ENCODE measurements around the gene PPID.
"Not testable (repeated sequence)": the region's sequence is repeated elsewhere in the genome, so short reads cannot be mapped to it uniquely, and the experiment has no call there.

Gene PPID

GRCh38 chr4:158758703-158759102 is 35.5 kb upstream of the PPID start:
- Histone ChIP-seq H3K36me3 (replicated peaks; ENCODE audit: insufficient read depth, low read length) (no peaks in the 10 kb centered on the region), H3F3A (ENCODE audit: insufficient read depth, low read length) (no peaks in the 10 kb centered on the region), H3K4me2 (ENCODE audit: low read depth, low read length) (no peak overlapping the region), H3K9ac (ENCODE audit: low read length) (no peak overlapping the region), H3K9me3 (replicated peaks; ENCODE audit: insufficient read depth, low read length) (no peaks in the 10 kb centered on the region), H3K27ac (ENCODE audit: low read length) (no peak overlapping the region), H3K4me3 (ENCODE audit: low read length) (no peak overlapping the region), H3K9me2 (replicated peaks; ENCODE audit: insufficient read depth, low read length) (no peaks in the 10 kb centered on the region), H3K27me3 (replicated peaks; ENCODE audit: insufficient read depth, low read length) (no peaks in the 10 kb centered on the region), H4K20me1 (ENCODE audit: insufficient read depth, low read length) (no peaks in the 10 kb centered on the region), H2AFZ (ENCODE audit: low read length) (no peak overlapping the region), H3K79me2 (ENCODE audit: low read length) (no peaks in the 10 kb centered on the region), H3K4me1 (ENCODE audit: low read length) (no peaks in the 10 kb centered on the region)
- TF ChIP-seq EZH2 (optimal IDR thresholded peaks at IDR 0.05; ENCODE audit: low read depth, low read length): no peak
- no peak for TF ChIP-seq CTCF (IDR thresholded peaks at IDR 0.05; ENCODE audit: low read length)
- no peak for TF ChIP-seq EZH2phosphoT487 (IDR thresholded peaks at IDR 0.05; ENCODE audit: low read length)
- no peak for DNase-seq

GRCh38 chr4:158758142-158758541 is 34.9 kb upstream of the PPID start:
- Histone ChIP-seq H4K20me1 (ENCODE audit: insufficient read depth, low read length) (no peaks in the 10 kb centered on the region), H3F3A (ENCODE audit: insufficient read depth, low read length) (no peaks in the 10 kb centered on the region)

GRCh38 chr4:158756588-158756987 is 33.4 kb upstream of the PPID start:
- Histone ChIP-seq H3K9ac (ENCODE audit: low read length) (no peak overlapping the region), H4K20me1 (ENCODE audit: insufficient read depth, low read length) (no peaks in the 10 kb centered on the region), H3K4me2 (ENCODE audit: low read depth, low read length) (no peak overlapping the region), H3K79me2 (ENCODE audit: low read length) (no peaks in the 10 kb centered on the region), H3K36me3 (replicated peaks; ENCODE audit: insufficient read depth, low read length) (no peaks in the 10 kb centered on the region), H3F3A (ENCODE audit: insufficient read depth, low read length) (no peaks in the 10 kb centered on the region), H3K27me3 (replicated peaks; ENCODE audit: insufficient read depth, low read length) (no peaks in the 10 kb centered on the region), H3K9me2 (replicated peaks; ENCODE audit: insufficient read depth, low read length) (no peaks in the 10 kb centered on the region), H3K9me3 (replicated peaks; ENCODE audit: insufficient read depth, low read length) (no peaks in the 10 kb centered on the region), H3K4me3 (ENCODE audit: low read length) (no peak overlapping the region), H3K27ac (ENCODE audit: low read length) (no peak overlapping the region), H3K4me1 (ENCODE audit: low read length) (no peaks in the 10 kb centered on the region), H2AFZ (ENCODE audit: low read length) (no peak overlapping the region)
- no peak for TF ChIP-seq EZH2phosphoT487 (IDR thresholded peaks at IDR 0.05; ENCODE audit: low read length)
- no peak for TF ChIP-seq CTCF (IDR thresholded peaks at IDR 0.05; ENCODE audit: low read length)
- no peak for TF ChIP-seq EZH2 (optimal IDR thresholded peaks at IDR 0.05; ENCODE audit: low read depth, low read length)
- DNase-seq: no peak

More at GRCh38 chr4:158758142-158758541, 34.9 kb upstream of the PPID start:
- no peak for DNase-seq
- Histone ChIP-seq H3K9me2 (replicated peaks; ENCODE audit: insufficient read depth, low read length) (no peaks in the 10 kb centered on the region), H3K27me3 (replicated peaks; ENCODE audit: insufficient read depth, low read length) (no peaks in the 10 kb centered on the region), H3K4me1 (ENCODE audit: low read length) (no peaks in the 10 kb centered on the region), H3K79me2 (ENCODE audit: low read length) (no peaks in the 10 kb centered on the region), H3K9ac (ENCODE audit: low read length) (no peak overlapping the region), H3K27ac (ENCODE audit: low read length) (no peak overlapping the region), H3K36me3 (replicated peaks; ENCODE audit: insufficient read depth, low read length) (no peaks in the 10 kb centered on the region), H2AFZ (ENCODE audit: low read length) (no peak overlapping the region), H3K9me3 (replicated peaks; ENCODE audit: insufficient read depth, low read length) (no peaks in the 10 kb centered on the region), H3K4me3 (ENCODE audit: low read length) (no peak overlapping the region), H3K4me2 (ENCODE audit: low read depth, low read length) (no peak overlapping the region)
- no peak for TF ChIP-seq CTCF (IDR thresholded peaks at IDR 0.05; ENCODE audit: low read length)
- TF ChIP-seq EZH2 (optimal IDR thresholded peaks at IDR 0.05; ENCODE audit: low read depth, low read length): no peak
- no peak for TF ChIP-seq EZH2phosphoT487 (IDR thresholded peaks at IDR 0.05; ENCODE audit: low read length)

- not testable (repeated sequence) for H3K4me1 ChIP-seq (ENCODE audit: low read length); H3F3A ChIP-seq (ENCODE audit: insufficient read depth, low read length); H3K4me2 ChIP-seq (ENCODE audit: low read depth, low read length); H3K9me3 ChIP-seq (replicated peaks; ENCODE audit: insufficient read depth, low read length); H3K27me3 ChIP-seq (replicated peaks; ENCODE audit: insufficient read depth, low read length); H3K9me2 ChIP-seq (replicated peaks; ENCODE audit: insufficient read depth, low read length); H3K4me3 ChIP-seq (ENCODE audit: low read length); H3K79me2 ChIP-seq (ENCODE audit: low read length); H3K9ac ChIP-seq (ENCODE audit: low read length); DNase-seq; H2AFZ ChIP-seq (ENCODE audit: low read length); H3K27ac ChIP-seq (ENCODE audit: low read length); H4K20me1 ChIP-seq (ENCODE audit: insufficient read depth, low read length); H3K36me3 ChIP-seq (replicated peaks; ENCODE audit: insufficient read depth, low read length)
Measured at GRCh38 chr4:158755819-158756218, 32.6 kb upstream of the PPID start.
